Activated naive CD4-positive, alpha-beta T cell treated with anti-CD3 and anti-CD28 coated beads for 36 hours (primary cell): ENCODE measurements around the gene MYDGF. TPM values are rescaled to one million over a fixed set of nuclear protein-coding genes. Genes with fewer than 3 reads are reported as not detected.

Experiments
- total RNA-seq, 2 experiments: library from RNA; stranded (reverse); gene quantifications; one replicate each; pipeline ENCODE4 v1.2.3, GENCODE V29; 2021

MYDGF gene
- total RNA-seq, 2 experiments from 2014 or later, result 43.5 to 45.5 TPM

Other genes with a start within 250 kb of the MYDGF start
- 10 to 100 TPM; 28.7 to 36.2 TPM for gene UBXN6, start 212.5 kb downstream of the MYDGF start, total RNA-seq
- gene HDGFL2, start 198.0 kb downstream of the MYDGF start, total RNA-seq, result 10 to 100 TPM; 43.0 to 43.5 TPM
- gene PLIN4, start 151.9 kb downstream of the MYDGF start, total RNA-seq, result not detected
- gene PLIN5, start 135.1 kb downstream of the MYDGF start, total RNA-seq, result under 1 TPM; 0.07 to 0.25 TPM
- gene LRG1, start 130.3 kb downstream of the MYDGF start, total RNA-seq, result 1 to 10 TPM; 1.3 to 1.5 TPM
- gene SEMA6B, start 110.7 kb downstream of the MYDGF start, total RNA-seq, result under 1 TPM in 1 of 2 experiments, not detected in 1; 0.17 TPM
- gene TNFAIP8L1, start 30.8 kb downstream of the MYDGF start, total RNA-seq, result 10 to 100 TPM; 19.9 to 20.4 TPM
- 10 to 100 TPM; 40.8 to 41.9 TPM for gene DPP9, start 53.5 kb upstream of the MYDGF start, total RNA-seq
- 1 to 10 TPM; 8.1 to 9.1 TPM for gene FEM1A, start 121.4 kb upstream of the MYDGF start, total RNA-seq
- gene TICAM1, start 161.4 kb upstream of the MYDGF start, total RNA-seq, result 10 to 100 TPM; 15.2 to 16.5 TPM
- gene PLIN3, start 197.3 kb upstream of the MYDGF start, total RNA-seq, result 10 to 100 TPM; 16.1 to 17.1 TPM
- not detected for gene ARRDC5, start 232.6 kb upstream of the MYDGF start, total RNA-seq
- gene UHRF1, start 239.2 kb upstream of the MYDGF start, total RNA-seq, result 100 to 1,000 TPM; 129 TPM